ENCODE measurements around the gene PIGL.

- no peak for TF ChIP-seq POLR2A (IDR thresholded peaks at IDR 0.05; ENCODE audit: low read depth, low read length)
- no peak for TF ChIP-seq SPI1 (IDR thresholded peaks at IDR 0.05; ENCODE audit: low read depth, low read length)
- TF ChIP-seq TAF1 (IDR thresholded peaks at IDR 0.05; ENCODE audit: low read depth, low read length) = no peak
- no peak for TF ChIP-seq POLR2AphosphoS5 (IDR thresholded peaks at IDR 0.05; ENCODE audit: low read depth, low read length)
These were observed 77.5 kb downstream of the PIGL start for GRCh38 chr17:16294560-16294959.

Data from GM12891 (cell line).